Stomach (tissue), 9 donors: Measurements from ENCODE around the gene PPP1R12A. TPM values are rescaled to one million over a fixed set of nuclear protein-coding genes. Genes with fewer than 3 reads are reported as not detected.

Experiments
- DNase-seq, 2 donors: peaks; one replicate each; pipeline versions ENCODE4 v3.0.0 to v3.0.0-alpha.2; 2013 to 2019
- H3K27ac ChIP-seq, 5 donors: fragments of 200-600 bp in 4 of 5; sonication (generic) in 4 of 5; one replicate each; pipeline ENCODE4 v1.5.1; 2013 to 2019; ENCODE audit warnings: mild to moderate bottlenecking in 1 of 5, moderate library complexity in 1 of 5
- H3K27me3 ChIP-seq, 3 donors: fragments of 200-600 bp; sonication (generic); one replicate each; pipeline ENCODE4 v1.5.1; 2017 to 2019; ENCODE audit warnings: mixed run types in 1 of 3
- H3K36me3 ChIP-seq, 4 donors: fragments of 200-600 bp; sonication (generic); 1 replicate in 3 of 4; 2 replicates in 1 of 4; pipeline ENCODE4 v1.5.1; 2016 to 2019
- H3K4me1 ChIP-seq, 4 donors: fragments of 200-600 bp; sonication (generic); one replicate each; pipeline ENCODE4 v1.5.1; 2016 to 2019
- H3K4me3 ChIP-seq, 4 donors: fragments of 200-600 bp; sonication (generic) in 3 of 4; one replicate each; pipeline ENCODE4 v1.5.1; 2016 to 2019; ENCODE audit warnings: mild to moderate bottlenecking in 1 of 4
- H3K9me3 ChIP-seq, 4 donors: fragments of 200-600 bp; sonication (generic); one replicate each; pipeline ENCODE4 v1.5.1; 2016 to 2019
- CTCF ChIP-seq, 7 experiments: fragments of 450-650 bp in 4 of 7; fragments of 200-600 bp in 3 of 7; sonication (generic) in 3 of 7; IDR thresholded peaks; one replicate each; pipeline ENCODE4 v1.5.1; 2016 to 2019; ENCODE audit warnings: antibody characterized with exemption in 7 of 7, control low read depth in 2 of 7, mild to moderate bottlenecking in 1 of 7
- EP300 ChIP-seq: sonication (generic); formaldehyde crosslinking; IDR thresholded peaks from one replicate; pipeline ENCODE4 v1.6.1; 2017; ENCODE audit warnings: antibody characterized with exemption
- POLR2A ChIP-seq, 4 donors: fragments of 450-650 bp; IDR thresholded peaks; one replicate each; pipeline ENCODE4 v1.6.1; 2016; ENCODE audit warnings: antibody characterized with exemption in 4 of 4, control low read depth in 2 of 4, mild to moderate bottlenecking in 1 of 4, moderate library complexity in 1 of 4
- POLR2AphosphoS5 ChIP-seq, 3 donors: sonication (generic); formaldehyde crosslinking; IDR thresholded peaks; one replicate each; pipeline ENCODE4 v1.6.1; 2016; ENCODE audit warnings: antibody characterized with exemption in 3 of 3
- WGBS, 5 donors: extraction: QIAGEN DNeasy Blood & Tissue Kit in 3 of 5; methylation state at CpG; one replicate each; pipeline versions ENCODE4 v1.1.5 to v1.1.7; 2013 to 2018; 5-methylcytosine and 5-hydroxymethylcytosine counted together
- intact Hi-C: fragments of 100-400 bp; cut with DNase I; formaldehyde crosslinking; loops from one replicate; pipeline ENCODE4 v1.15.1; 2023; ENCODE audit warnings: low total_unique reads
- polyA plus RNA-seq, 3 donors: library from polyadenylated mRNA; stranded (reverse); fragments of 200-250 nt; gene quantifications; one replicate each; pipeline ENCODE4 v1.2.3, GENCODE V29; 2013
- total RNA-seq, 5 donors: library from RNA; depleted of rRNA; stranded (reverse); fragments of >200 nt; gene quantifications; one replicate each; pipeline versions ENCODE4 v1.1.0 to v1.2.3, GENCODE V29; 2014 to 2016
- donor health status: healthy with polysubstance abuse.
- donor health status: Bipolar disorder and iron deficiency.
- donor health status: healthy.

PPP1R12A gene
- total and polyA plus RNA-seq, 8 donors, result 7.5 to 425 (median 112) TPM

GRCh38 chr12:79877246-79877645 is 57.7 kb downstream of the PPP1R12A start:
- Histone ChIP-seq H3K4me3 (no peak overlapping the region), H3K27me3 (no peaks in the 10 kb centered on the region), H3K27ac (no peak overlapping the region), H3K36me3 (peaks cover 0 to 3% (median 0%) of the 10 kb centered on the region in 4 donors), H3K9me3 (no peaks in the 10 kb centered on the region), H3K4me1 (peaks cover 0 to 98% (median 45%) of the 10 kb centered on the region in 4 donors)
- intact Hi-C loops, result no loop called here
- no peak for DNase-seq
- no peak for TF ChIP-seq CTCF (IDR thresholded peaks at IDR 0.05)
- TF ChIP-seq POLR2AphosphoS5 (IDR thresholded peaks at IDR 0.05), result no peak
- TF ChIP-seq POLR2A (IDR thresholded peaks at IDR 0.05), result no peak
- TF ChIP-seq EP300, result no peak
- WGBS, 5 donors, result 84 to 91% (median 86%) methylated on average over 8 of the region's 8 CpGs

- TF ChIP-seq CTCF (IDR thresholded peaks at IDR 0.05), result no peak
- peaks cover 0 to 93% (median 45%) of the 10 kb centered on the region in 4 donors for H3K4me1 ChIP-seq
- no peaks in the 10 kb centered on the region for H3K27me3 ChIP-seq
- H3K27ac ChIP-seq, result no peak overlapping the region
- H3K36me3 ChIP-seq, result peaks cover 0 to 10% (median 2%) of the 10 kb centered on the region in 4 donors
- intact Hi-C loops, result no loop called here
- no peaks in the 10 kb centered on the region for H3K9me3 ChIP-seq
- DNase-seq, result no peak
- no peak overlapping the region for H3K4me3 ChIP-seq
Measured at GRCh38 chr12:79874665-79875064, 60.2 kb downstream of the PPP1R12A start.

GRCh38 chr12:79873201-79873600 is 61.7 kb downstream of the PPP1R12A start:
- Histone ChIP-seq H3K9me3 (no peaks in the 10 kb centered on the region), H3K27ac (no peak overlapping the region), H3K36me3 (peaks cover 0 to 14% (median 6%) of the 10 kb centered on the region in 4 donors), H3K27me3 (no peaks in the 10 kb centered on the region), H3K4me1 (peaks cover 0 to 91% (median 49%) of the 10 kb centered on the region in 4 donors), H3K4me3 (no peak overlapping the region)
- no peak for DNase-seq
- intact Hi-C loops, result no loop called here
- TF ChIP-seq CTCF (IDR thresholded peaks at IDR 0.05) (no peak), POLR2AphosphoS5 (IDR thresholded peaks at IDR 0.05) (no peak), POLR2A (IDR thresholded peaks at IDR 0.05) (no peak), EP300 (no peak)
- 63 to 76% (median 75%) methylated on average over 2 of the region's 2 CpGs for WGBS, 5 donors

- peaks cover 0 to 79% (median 41%) of the 10 kb centered on the region in 4 donors for H3K4me1 ChIP-seq
- H3K9me3 ChIP-seq, result no peaks in the 10 kb centered on the region
- no peak overlapping the region for H3K4me3 ChIP-seq
- DNase-seq, result no peak
- peak overlapping the region in 1 of 5 donors; percentile 18 for H3K27ac ChIP-seq
- intact Hi-C loops, result no loop called here
- no peaks in the 10 kb centered on the region for H3K27me3 ChIP-seq
- TF ChIP-seq POLR2A (IDR thresholded peaks at IDR 0.05) (no peak), EP300 (no peak), CTCF (IDR thresholded peaks at IDR 0.05) (no peak), POLR2AphosphoS5 (IDR thresholded peaks at IDR 0.05) (no peak)
- 54 to 79% (median 68%) methylated on average over 7 of the region's 7 CpGs for WGBS, 5 donors
- peaks cover 0 to 28% (median 18%) of the 10 kb centered on the region in 4 donors for H3K36me3 ChIP-seq
Measured at GRCh38 chr12:79871621-79872020, 63.3 kb downstream of the PPP1R12A start.
